Measurements from ENCODE around the gene DIP2B.

GRCh38 chr12:50589650-50590435, 85.1 kb downstream of the DIP2B start:
- TF ChIP-seq POLR2A (IDR thresholded peaks at IDR 0.05): no peak
- no peak for TF ChIP-seq EP300 (IDR thresholded peaks at IDR 0.05)
- no peak for TF ChIP-seq CTCF (IDR thresholded peaks at IDR 0.05)
- TF ChIP-seq POLR2AphosphoS5 (IDR thresholded peaks at IDR 0.05): no peak

All from stomach (tissue), 4 donors.